ENCODE results near the gene GLIS1. TPM values are rescaled to one million over a fixed set of nuclear protein-coding genes. Genes with fewer than 3 reads are reported as not detected.

The GLIS1 gene
- total and polyA plus RNA-seq, 2 of the 8 experiments (the other 6 are each of a cell fraction or from before 2014, with no cell fraction given) = 0.15 to 0.22 TPM

- Histone ChIP-seq H3K4me3 (ENCODE audit: extremely low read depth in 1 of 4, insufficient read depth in 2 of 4, low read depth in 3 of 4, low read length in 4 of 4) (no peak overlapping the region), H3K9me3 (ENCODE audit: insufficient read depth in 2 of 2, low read depth in 1 of 2, low read length in 1 of 2) (no peaks in the 10 kb centered on the region), H2BK12ac (ENCODE audit: low read depth, low read length) (no peak overlapping the region), H3K56ac (replicated peaks; ENCODE audit: insufficient read length, low read depth, low read length) (no peak overlapping the region), H2AK5ac (ENCODE audit: low read depth, low read length) (no peak overlapping the region), H3K79me1 (ENCODE audit: low read depth, low read length) (no peaks in the 10 kb centered on the region), H3K23me2 (ENCODE audit: low read depth, low read length) (no peaks in the 10 kb centered on the region), H3K27me3 (replicated peaks in 1 of 4; ENCODE audit: control insufficient read depth in 3 of 4, extremely low read depth in 1 of 4, insufficient read depth in 3 of 4, low read length in 3 of 4) (no peaks in the 10 kb centered on the region), H2BK15ac (ENCODE audit: low read length) (no peak overlapping the region), H3K36me3 (ENCODE audit: control insufficient read depth in 2 of 4, insufficient read depth in 4 of 4, low read length in 3 of 4) (no peaks in the 10 kb centered on the region), H3K79me2 (ENCODE audit: control insufficient read depth in 1 of 2, insufficient read depth in 2 of 2, low read length in 2 of 2) (no peaks in the 10 kb centered on the region), H2AFZ (ENCODE audit: low read length) (no peak overlapping the region), H4K91ac (replicated peaks; ENCODE audit: insufficient read length, low read length) (no peak overlapping the region), H3K18ac (ENCODE audit: extremely low read depth, low read length) (no peak overlapping the region; the same call in 1 of the 2 replicates), H3K9ac (replicated peaks in 1 of 4; ENCODE audit: extremely low read depth in 1 of 4, low read depth in 3 of 4, low read length in 3 of 4) (no peak overlapping the region), H2BK5ac (ENCODE audit: low read depth, low read length) (0 out of 2 replicates have a peak overlapping the region, but pooled peaks have one; percentile 32), H4K20me1 (replicated peaks in 1 of 2; ENCODE audit: control insufficient read depth in 1 of 2, insufficient read depth in 2 of 2, low read length in 2 of 2) (no peaks in the 10 kb centered on the region), H3K23ac (ENCODE audit: insufficient read length) (no peak overlapping the region), H3K14ac (ENCODE audit: insufficient read length) (no peak overlapping the region), H2BK120ac (replicated peaks; ENCODE audit: low read depth, low read length) (no peak overlapping the region), H3K4me2 (ENCODE audit: insufficient read depth in 1 of 2, low read depth in 2 of 2, low read length in 2 of 2) (no peak overlapping the region), H3K4me1 (replicated peaks in 1 of 4; ENCODE audit: control insufficient read depth in 3 of 4, insufficient read depth in 4 of 4, low read length in 3 of 4) (peaks cover 0 to 8% (median 1%) of the 10 kb centered on the region in 4 experiments; a peak in 1 of 7 replicates), H2BK20ac (ENCODE audit: low read length) (peak overlapping the region; percentile 21; the same call in 1 of the 2 replicates), H3K27ac (ENCODE audit: low read depth, low read length) (no peak overlapping the region), H4K8ac (ENCODE audit: extremely low read depth, insufficient read depth, low read length) (peak overlapping the region; percentile 53; the same call in 1 of the 2 replicates), H3K4ac (replicated peaks; ENCODE audit: insufficient read length, low read depth, low read length) (no peak overlapping the region), H4K5ac (ENCODE audit: insufficient read length, low read depth, low read length) (no peak overlapping the region)
- FAIRE-seq = no peak
- WGBS, 2 experiments (ENCODE audit: extremely low coverage in 1 of 2, insufficient coverage in 1 of 2, insufficient read length in 1 of 2, insufficient replicate concordance in 2 of 2, low coverage in 1 of 2, low lambda C conversion rate in 2 of 2, missing lambda C conversion rate in 1 of 2) = 82% methylated on average over 22 of the region's 22 CpGs; no CpG with 5 or more reads in 1 of the 2 experiments
- TF ChIP-seq HDAC6 (IDR thresholded peaks at IDR 0.05; ENCODE audit: low read depth, low read length) = no peak
- no peak for TF ChIP-seq POLR2A (IDR thresholded peaks at IDR 0.05; ENCODE audit: control extremely low read depth in 1 of 2, low read depth in 2 of 2, low read length in 2 of 2)
- TF ChIP-seq EGR1 (IDR thresholded peaks at IDR 0.05; ENCODE audit: borderline replicate concordance, low read depth, low read length) = no peak
- no peak for TF ChIP-seq KDM4A (IDR thresholded peaks at IDR 0.05; ENCODE audit: low read depth, low read length, severe bottlenecking)
- TF ChIP-seq SIN3A (conservative IDR thresholded peaks at IDR 0.05 in 1 of 2, IDR thresholded peaks at IDR 0.05 in 1 of 2; ENCODE audit: low read depth in 1 of 2, low read length in 2 of 2) = no peak
- TF ChIP-seq ATF2 (IDR thresholded peaks at IDR 0.05; ENCODE audit: low read length) = no peak
- ChIA-PET CTCF (ENCODE audit: partially characterized antibody) (interaction anchor here (0.7 to 3.1 kb wide), 8 partner anchors 8 to 222 kb away, joined by 3 to 25 read pairs (median 3); no protein-coding TSS in a partner anchor), POLR2A (ENCODE audit: partially characterized antibody) (no interaction called here)
- DNase-seq (ENCODE audit: low read depth in 1 of 2, low spot score in 2 of 2) = no peak
Measured at GRCh38 chr1:53512807-53513755, 225.9 kb downstream of the GLIS1 start.

Data from H1 (cell line).